ENCODE data around the gene ZNF821. TPM values are rescaled to one million over a fixed set of nuclear protein-coding genes. Genes with fewer than 3 reads are reported as not detected.

ZNF821 gene
- total RNA-seq, 6 experiments from 2014 or later: 1.3 to 3.8 (median 1.7) TPM

DNA sequence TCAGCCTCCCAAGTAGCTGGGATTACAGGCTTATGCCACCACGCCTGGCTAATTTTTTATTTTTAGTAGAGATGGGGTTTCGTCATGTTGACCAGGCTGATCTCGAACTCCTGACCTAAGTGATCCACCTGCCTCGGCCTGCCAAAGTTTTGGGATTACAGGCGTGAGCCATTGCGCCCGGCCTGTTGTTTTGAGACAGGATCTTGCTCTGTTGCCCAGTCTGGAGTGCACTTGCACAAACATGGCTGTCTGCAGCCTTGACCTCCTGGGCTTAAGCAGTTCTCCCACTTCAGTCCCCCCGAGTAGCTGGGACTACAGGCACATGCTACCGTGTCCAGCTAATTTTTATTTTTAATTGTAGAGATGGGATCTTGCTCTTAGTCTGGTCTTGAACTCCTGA lies 20.3 kb upstream of the ZNF821 start:
- no peak for DNase-seq
- TF ChIP-seq, protein P1, sequence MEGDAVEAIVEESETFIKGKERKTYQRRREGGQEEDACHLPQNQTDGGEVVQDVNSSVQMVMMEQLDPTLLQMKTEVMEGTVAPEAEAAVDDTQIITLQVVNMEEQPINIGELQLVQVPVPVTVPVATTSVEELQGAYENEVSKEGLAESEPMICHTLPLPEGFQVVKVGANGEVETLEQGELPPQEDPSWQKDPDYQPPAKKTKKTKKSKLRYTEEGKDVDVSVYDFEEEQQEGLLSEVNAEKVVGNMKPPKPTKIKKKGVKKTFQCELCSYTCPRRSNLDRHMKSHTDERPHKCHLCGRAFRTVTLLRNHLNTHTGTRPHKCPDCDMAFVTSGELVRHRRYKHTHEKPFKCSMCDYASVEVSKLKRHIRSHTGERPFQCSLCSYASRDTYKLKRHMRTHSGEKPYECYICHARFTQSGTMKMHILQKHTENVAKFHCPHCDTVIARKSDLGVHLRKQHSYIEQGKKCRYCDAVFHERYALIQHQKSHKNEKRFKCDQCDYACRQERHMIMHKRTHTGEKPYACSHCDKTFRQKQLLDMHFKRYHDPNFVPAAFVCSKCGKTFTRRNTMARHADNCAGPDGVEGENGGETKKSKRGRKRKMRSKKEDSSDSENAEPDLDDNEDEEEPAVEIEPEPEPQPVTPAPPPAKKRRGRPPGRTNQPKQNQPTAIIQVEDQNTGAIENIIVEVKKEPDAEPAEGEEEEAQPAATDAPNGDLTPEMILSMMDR (IDR thresholded peaks at IDR 0.05): no peak
- no peak for TF ChIP-seq POLR2A (IDR thresholded peaks at IDR 0.05)
- Histone ChIP-seq H3K4me1 (peaks cover 0 to 36% (median 0%) of the 10 kb centered on the region in 4 donors), H3K36me3 (no peaks in the 10 kb centered on the region), H3K27me3 (no peaks in the 10 kb centered on the region), H3K27ac (no peak overlapping the region), H3K4me3 (no peak overlapping the region), H3K9me3 (no peaks in the 10 kb centered on the region)
- ATAC-seq: no peak
- intact Hi-C loops (cut with DNase I): no loop called here
- 95% methylated on average over 8 of the region's 9 CpGs for WGBS (ENCODE audit: insufficient coverage, low coverage, low lambda C conversion rate, missing lambda C conversion rate)

GRCh38 chr16:71903608-71904007 lies 19.6 kb upstream of the ZNF821 start:
- no peak for ATAC-seq
- no peak overlapping the region for H3K4me3 ChIP-seq
- peaks cover 0 to 39% (median 0%) of the 10 kb centered on the region in 4 donors for H3K4me1 ChIP-seq
- no peak overlapping the region for H3K27ac ChIP-seq
- no peaks in the 10 kb centered on the region for H3K27me3 ChIP-seq
- WGBS (ENCODE audit: insufficient coverage, low coverage, low lambda C conversion rate, missing lambda C conversion rate): 80% methylated on average over 2 of the region's 2 CpGs
- TF ChIP-seq POLR2A (IDR thresholded peaks at IDR 0.05): no peak
- TF ChIP-seq, protein P1 (IDR thresholded peaks at IDR 0.05): no peak
- no peak for DNase-seq
- intact Hi-C loops (cut with DNase I): no loop called here
- H3K9me3 ChIP-seq: no peaks in the 10 kb centered on the region
- H3K36me3 ChIP-seq: no peaks in the 10 kb centered on the region

- no peak for ATAC-seq
- no peaks in the 10 kb centered on the region for H3K36me3 ChIP-seq
- DNase-seq: no peak
- H3K27ac ChIP-seq: no peak overlapping the region
- H3K4me1 ChIP-seq: peaks cover 0 to 37% (median 1%) of the 10 kb centered on the region in 4 donors
- H3K4me3 ChIP-seq: no peak overlapping the region
- WGBS (ENCODE audit: insufficient coverage, low coverage, low lambda C conversion rate, missing lambda C conversion rate): 82% methylated on average over 5 of the region's 5 CpGs
- H3K27me3 ChIP-seq: no peaks in the 10 kb centered on the region
- no peak for TF ChIP-seq POLR2A (IDR thresholded peaks at IDR 0.05)
- TF ChIP-seq, protein P1 (IDR thresholded peaks at IDR 0.05): no peak
- intact Hi-C loops (cut with DNase I): no loop called here
- H3K9me3 ChIP-seq: no peaks in the 10 kb centered on the region
Observed at GRCh38 chr16:71902656-71903365, 18.8 kb upstream of the ZNF821 start.

GRCh38 chr16:71899171-71899570 lies 15.2 kb upstream of the ZNF821 start:
- ATAC-seq: no peak
- TF ChIP-seq, protein P1 (IDR thresholded peaks at IDR 0.05): no peak
- no peak for TF ChIP-seq POLR2A (IDR thresholded peaks at IDR 0.05)
- Histone ChIP-seq H3K9me3 (no peaks in the 10 kb centered on the region), H3K4me1 (peaks cover 0 to 47% (median 4%) of the 10 kb centered on the region in 4 donors), H3K4me3 (no peak overlapping the region), H3K27ac (no peak overlapping the region), H3K27me3 (no peaks in the 10 kb centered on the region), H3K36me3 (no peaks in the 10 kb centered on the region)
- DNase-seq: no peak
- 88% methylated on average over 4 of the region's 4 CpGs for whole genome bisulfite sequencing (ENCODE audit: insufficient coverage, low coverage, low lambda C conversion rate, missing lambda C conversion rate)
- intact Hi-C loops (cut with DNase I): no loop called here

All from right lobe of liver (tissue), 6 donors.